B cell (primary cell): ENCODE data around the gene MRTFA. TPM values are rescaled to one million over a fixed set of nuclear protein-coding genes. Genes with fewer than 3 reads are reported as not detected.

ENCODE experiments used
- ATAC-seq: fragments of 200-7000 bp; cut with Tn5 transposase; one replicate; pipeline ENCODE4 v1.10.0; 2021; ENCODE audit warnings: low read depth, mild to moderate bottlenecking, moderate number of reproducible peaks, moderate library complexity
- CTCF ChIA-PET: fragments of 350-600 bp; sonication (Branson Sonifier 250); formaldehyde crosslinking; loops from one replicate; lab custom pipeline; 2021; ENCODE audit warnings: antibody characterized with exemption, inconsistent platforms; lab: Charles Lee
- POLR2A ChIA-PET: fragments of 350-600 bp; sonication (Branson Sonifier 250); formaldehyde crosslinking; loops from one replicate; lab custom pipeline; 2021; ENCODE audit warnings: antibody characterized with exemption; lab: Charles Lee
- DNase-seq: peaks from one replicate; pipeline ENCODE4 v3.0.0; 2013
- H2AFZ ChIP-seq: 2 replicates; pipeline ENCODE4 v1.6.1; 2012; ENCODE audit warnings: mild to moderate bottlenecking, low read depth, low read length; ENCODE audit not compliant: insufficient read depth, poor library complexity, severe bottlenecking
- H3K27ac ChIP-seq, 2 donors: 1 replicate in 1 of 2; 2 replicates in 1 of 2; pipeline ENCODE4 v1.5.1; 2012 to 2013; ENCODE audit warnings: low read length in 2 of 2, mild to moderate bottlenecking in 2 of 2, moderate library complexity in 1 of 2
- H3K27me3 ChIP-seq, 4 experiments: fragments of 200-600 bp in 1 of 4; sonication (generic) in 1 of 4; replicated peaks in 1 of 4; 1 replicate in 2 of 4; 2 replicates in 2 of 4; pipeline versions ENCODE4 v1.6.1 to v1.7.0; 2013 to 2016; ENCODE audit warnings: low read length in 3 of 4, mild to moderate bottlenecking in 2 of 4, mixed read lengths in 1 of 4, moderate library complexity in 1 of 4; ENCODE audit not compliant: insufficient read depth in 4 of 4, control insufficient read depth in 3 of 4; ENCODE audit errors: control extremely low read depth in 1 of 4
- H3K36me3 ChIP-seq, 2 experiments: replicated peaks in 1 of 2; 1 replicate in 1 of 2; 2 replicates in 1 of 2; pipeline versions ENCODE4 v1.6.1 to v1.7.1; 2013; ENCODE audit warnings: low read length in 1 of 2; ENCODE audit not compliant: insufficient read depth in 2 of 2, control insufficient read depth in 1 of 2; ENCODE audit errors: control extremely low read depth in 1 of 2, extremely low read depth in 1 of 2
- H3K4me1 ChIP-seq, 2 donors: fragments of 200-600 bp in 1 of 2; sonication (generic) in 1 of 2; 1 replicate in 1 of 2; 2 replicates in 1 of 2; pipeline versions ENCODE4 v1.5.1 to v1.6.1; 2013 to 2017; ENCODE audit warnings: low read length in 2 of 2; ENCODE audit not compliant: control insufficient read depth in 2 of 2, insufficient read depth in 2 of 2
- H3K4me2 ChIP-seq: replicated peaks from 2 replicates; pipeline ENCODE3; 2012; ENCODE audit warnings: mild to moderate bottlenecking, low read depth, low read length; ENCODE audit not compliant: poor library complexity, severe bottlenecking
- H3K4me3 ChIP-seq, 5 experiments: fragments of 200-600 bp in 1 of 5; sonication (generic) in 1 of 5; 1 replicate in 3 of 5; 2 replicates in 2 of 5; pipeline versions ENCODE4 v1.5.1 to v1.7.0; 2011 to 2016; ENCODE audit warnings: low read length in 4 of 5, mild to moderate bottlenecking in 4 of 5, low read depth in 2 of 5, control low read depth in 1 of 5, moderate library complexity in 1 of 5; ENCODE audit not compliant: insufficient read depth in 1 of 5; ENCODE audit errors: control extremely low read depth in 1 of 5, extremely low read depth in 1 of 5
- H3K79me2 ChIP-seq: fragments of 200-600 bp; sonication (generic); one replicate; pipeline ENCODE4 v1.6.0; 2016; ENCODE audit warnings: low read length; ENCODE audit not compliant: control insufficient read depth, insufficient read depth
- H3K9ac ChIP-seq: fragments of 200-600 bp; sonication (generic); 2 replicates; pipeline ENCODE4 v1.6.1; 2017; ENCODE audit warnings: mild to moderate bottlenecking, low read length, moderate library complexity
- H3K9me3 ChIP-seq, 3 donors: one replicate each; pipeline versions ENCODE4 v1.6.1 to v1.7.1; 2013; ENCODE audit warnings: low read length in 2 of 3; ENCODE audit not compliant: control insufficient read depth in 2 of 3, insufficient read depth in 1 of 3; ENCODE audit errors: control extremely low read depth in 1 of 3
- H4K20me1 ChIP-seq: 2 replicates; pipeline ENCODE4 v1.6.0; 2012; ENCODE audit warnings: mild to moderate bottlenecking, low read length; ENCODE audit not compliant: insufficient read depth, control insufficient read depth, poor library complexity, severe bottlenecking
- H3K27ac Mint-ChIP-seq: one replicate; pipeline ENCODE4 v1.8.0; 2021; ENCODE audit warnings: mixed read lengths
- H3K27me3 Mint-ChIP-seq: one replicate; pipeline ENCODE4 v1.8.0; 2021; ENCODE audit warnings: mixed read lengths
- H3K4me1 Mint-ChIP-seq: one replicate; pipeline ENCODE4 v1.8.0; 2021; ENCODE audit warnings: mixed read lengths
- H3K4me3 Mint-ChIP-seq: one replicate; pipeline ENCODE4 v1.8.0; 2021; ENCODE audit warnings: mixed read lengths
- H3K9me3 Mint-ChIP-seq: one replicate; pipeline ENCODE4 v1.8.0; 2022; ENCODE audit warnings: mixed read lengths; ENCODE audit not compliant: insufficient read depth
- CTCF ChIP-seq: fragments of 200-600 bp; IDR thresholded peaks from one replicate; pipeline ENCODE4 v1.8.0; 2022; ENCODE audit warnings: antibody characterized with exemption, mild to moderate bottlenecking
- EZH2 ChIP-seq: IDR thresholded peaks from 2 replicates; pipeline ENCODE4 v1.6.1; 2012; ENCODE audit warnings: borderline replicate concordance, low read depth, mild to moderate bottlenecking, moderate library complexity, low read length; ENCODE audit not compliant: insufficient read depth, poor library complexity, severe bottlenecking
- WGBS: methylation state at CpG from one replicate; pipeline ENCODE4 v1.1.5; 2013; ENCODE audit warnings: missing lambda C conversion rate; ENCODE audit not compliant: insufficient coverage; 5-methylcytosine and 5-hydroxymethylcytosine counted together
- intact Hi-C: fragments of 100-400 bp; cut with micrococcal nuclease; formaldehyde crosslinking; loops from one replicate; pipeline ENCODE4 v1.10.0; 2022
- polyA plus RNA-seq: library from polyadenylated mRNA; depleted of rRNA; stranded (reverse); fragments of >200 nt; gene quantifications from 2 replicates; pipeline ENCODE4 v1.2.3, GENCODE V29; 2012
- total RNA-seq, 2 donors: library from RNA; stranded (reverse); fragments of 120-200 nt in 1 of 2; gene quantifications; 1 replicate in 1 of 2; 2 replicates in 1 of 2; pipeline versions ENCODE4 v1.2.3 to v1.2.4, GENCODE V29; 2013 to 2022

Gene MRTFA
- total and polyA plus RNA-seq, 2 donors (not counting 1 experiment from before 2014, with no cell fraction given): 28.9 to 82.6 TPM

GRCh38 chr22:40521046-40521445, 115.5 kb downstream of the MRTFA start:
- ChIA-PET CTCF (interaction anchor here (1.8 to 2.3 kb wide), 3 partner anchors 13 to 125 kb away, joined by 5 to 7 read pairs (median 6); no protein-coding TSS in a partner anchor), POLR2A (no interaction called here)
- Histone ChIP-seq H3K27ac (no peak overlapping the region), H3K27me3 (no peaks in the 10 kb centered on the region), H4K20me1 (no peaks in the 10 kb centered on the region), H3K79me2 (peaks cover 33% of the 10 kb centered on the region), H2AFZ (no peak overlapping the region), H3K4me3 (no peak overlapping the region), H3K4me2 (no peak overlapping the region), H3K4me1 (peaks cover 7 to 8% of the 10 kb centered on the region in 2 donors), H3K9ac (no peak overlapping the region), H3K9me3 (peaks cover 0 to 3% (median 0%) of the 10 kb centered on the region in 3 donors), H3K36me3 (peaks cover 0 to 7% of the 10 kb centered on the region in 2 experiments)
- Mint-ChIP-seq H3K27me3 (no peaks in the 10 kb centered on the region), H3K4me1 (peaks cover 26% of the 10 kb centered on the region), H3K27ac (no peak overlapping the region), H3K4me3 (no peak overlapping the region), H3K9me3 (no peaks in the 10 kb centered on the region)
- no peak for TF ChIP-seq EZH2
- no peak for TF ChIP-seq CTCF
- intact Hi-C loops: loop anchor here (10.0 kb wide), 2 partner anchors 244 to 374 kb away; no protein-coding TSS in a partner anchor
- WGBS: no CpG with 5 or more reads among the region's 1 CpG
- ATAC-seq (no peak), DNase-seq (no peak)

- DNase-seq: no peak
- CTCF ChIA-PET: interaction anchor here (1.8 to 2.3 kb wide), 3 partner anchors 13 to 126 kb away, joined by 5 to 7 read pairs (median 6); no protein-coding TSS in a partner anchor
- H3K27me3 Mint-ChIP-seq: no peaks in the 10 kb centered on the region
- H3K4me1 Mint-ChIP-seq: peaks cover 24% of the 10 kb centered on the region
- POLR2A ChIA-PET: no interaction called here
- no peak for ATAC-seq
- H3K27ac ChIP-seq: no peak overlapping the region
- H2AFZ ChIP-seq: no peak overlapping the region
- no peaks in the 10 kb centered on the region for H3K27me3 ChIP-seq
- H3K36me3 ChIP-seq: peaks cover 0 to 7% of the 10 kb centered on the region in 2 experiments
- H4K20me1 ChIP-seq: no peaks in the 10 kb centered on the region
- H3K27ac Mint-ChIP-seq: no peak overlapping the region
- H3K4me3 Mint-ChIP-seq: no peak overlapping the region
- intact Hi-C loops: loop anchor here (10.0 kb wide), 2 partner anchors 244 to 374 kb away; no protein-coding TSS in a partner anchor
- no peak overlapping the region for H3K4me3 ChIP-seq
- TF ChIP-seq EZH2: no peak
- TF ChIP-seq CTCF: no peak
- H3K9me3 ChIP-seq: peaks cover 0 to 3% (median 0%) of the 10 kb centered on the region in 3 donors
- peaks cover 35% of the 10 kb centered on the region for H3K79me2 ChIP-seq
- H3K9me3 Mint-ChIP-seq: no peaks in the 10 kb centered on the region
- WGBS: no CpG with 5 or more reads among the region's 2 CpGs
- H3K4me1 ChIP-seq: peaks cover 7 to 8% of the 10 kb centered on the region in 2 donors
- no peak overlapping the region for H3K4me2 ChIP-seq
- no peak overlapping the region for H3K9ac ChIP-seq
Measured at GRCh38 chr22:40520562-40520961, 116.0 kb downstream of the MRTFA start.
